ENCODE data around the gene MTERF4. TPM values are rescaled to one million over a fixed set of nuclear protein-coding genes. Genes with fewer than 3 reads are reported as not detected.

The MTERF4 gene
- total RNA-seq, 2 donors from 2014 or later, result 91.3 to 98.5 TPM

DNA sequence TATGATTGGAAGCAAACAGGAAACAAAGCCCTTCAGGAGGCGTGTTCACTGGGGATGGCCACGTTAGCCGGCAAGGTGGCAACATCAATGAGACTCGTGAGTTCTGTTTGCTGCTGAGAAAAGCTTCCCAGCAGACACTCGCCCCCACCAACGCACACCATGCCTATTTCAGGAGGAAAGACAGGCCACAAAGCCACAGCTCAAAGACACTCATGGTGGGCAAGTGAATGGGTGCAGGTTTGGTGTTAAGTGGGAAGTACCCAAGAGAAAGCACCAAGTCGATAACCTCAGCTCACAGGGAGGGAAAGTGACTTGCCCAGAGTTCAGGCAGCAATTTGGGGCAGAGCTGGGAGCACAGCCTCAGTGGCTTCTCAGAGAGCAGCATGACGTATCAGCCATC, 10.5 kb upstream of the MTERF4 start:
- no peak for TF ChIP-seq POLR2A (IDR thresholded peaks at IDR 0.05)
- TF ChIP-seq CTCF (IDR thresholded peaks at IDR 0.05), result no peak
- no peak for TF ChIP-seq POLR2AphosphoS5 (IDR thresholded peaks at IDR 0.05)
- Histone ChIP-seq H3K27ac (no peak overlapping the region), H3K27me3 (replicated peaks; ENCODE audit: insufficient read depth) (no peaks in the 10 kb centered on the region), H3K36me3 (no peaks in the 10 kb centered on the region), H3K4me1 (replicated peaks) (no peaks in the 10 kb centered on the region), H3K4me3 (no peak overlapping the region), H3K9me3 (no peaks in the 10 kb centered on the region)
- no peak for DNase-seq (ENCODE audit: low spot score)
- 83% methylated on average over 8 of the region's 8 CpGs for WGBS
- intact Hi-C loops (cut with DNase I), result no loop called here

DNA sequence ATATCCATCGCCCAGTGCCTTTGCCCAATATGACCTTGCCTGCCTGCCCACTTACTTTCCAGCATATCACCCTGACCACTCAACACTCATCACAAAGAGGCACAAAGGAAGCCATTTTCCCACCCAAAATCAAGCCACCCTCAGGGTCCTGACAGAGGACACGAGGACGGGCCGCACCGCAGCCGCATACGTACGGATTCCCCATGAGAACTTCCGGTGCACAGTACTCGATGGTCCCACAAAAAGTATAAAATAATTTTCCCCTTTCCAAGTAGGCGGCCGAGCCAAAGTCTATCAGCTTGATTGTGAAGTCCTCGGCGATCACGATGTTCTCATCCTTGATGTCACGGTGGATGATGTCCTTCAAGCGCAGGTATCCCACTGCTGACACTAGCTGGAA, 10.0 kb upstream of the MTERF4 start:
- H3K4me1 ChIP-seq (replicated peaks), result no peaks in the 10 kb centered on the region
- DNase-seq (ENCODE audit: low spot score), result no peak
- H3K9me3 ChIP-seq, result no peaks in the 10 kb centered on the region
- no peak overlapping the region for H3K27ac ChIP-seq
- no peak overlapping the region for H3K4me3 ChIP-seq
- TF ChIP-seq POLR2A (IDR thresholded peaks at IDR 0.05) (no peak), CTCF (IDR thresholded peaks at IDR 0.05) (no peak), POLR2AphosphoS5 (IDR thresholded peaks at IDR 0.05) (no peak)
- no peaks in the 10 kb centered on the region for H3K36me3 ChIP-seq
- no peaks in the 10 kb centered on the region for H3K27me3 ChIP-seq (replicated peaks; ENCODE audit: insufficient read depth)
- intact Hi-C loops (cut with DNase I), result no loop called here
- WGBS, result 97% methylated on average over 17 of the region's 17 CpGs

- WGBS, result 95% methylated on average over 9 of the region's 9 CpGs
- Histone ChIP-seq H3K27me3 (replicated peaks; ENCODE audit: insufficient read depth) (no peaks in the 10 kb centered on the region), H3K36me3 (no peaks in the 10 kb centered on the region), H3K27ac (no peak overlapping the region), H3K4me3 (no peak overlapping the region), H3K4me1 (replicated peaks) (no peaks in the 10 kb centered on the region), H3K9me3 (no peaks in the 10 kb centered on the region)
- no peak for DNase-seq (ENCODE audit: low spot score)
- TF ChIP-seq POLR2A (IDR thresholded peaks at IDR 0.05) (no peak), CTCF (IDR thresholded peaks at IDR 0.05) (no peak), POLR2AphosphoS5 (IDR thresholded peaks at IDR 0.05) (no peak)
- intact Hi-C loops (cut with DNase I), result no loop called here
Observed at GRCh38 chr2:241111440-241111805, 9.3 kb upstream of the MTERF4 start.

GRCh38 chr2:241110607-241111439, 8.7 kb upstream of the MTERF4 start:
- WGBS, result 92% methylated on average over 18 of the region's 19 CpGs
- no peaks in the 10 kb centered on the region for H3K4me1 ChIP-seq (replicated peaks)
- no peak overlapping the region for H3K4me3 ChIP-seq
- H3K36me3 ChIP-seq, result no peaks in the 10 kb centered on the region
- H3K27ac ChIP-seq, result no peak overlapping the region
- TF ChIP-seq POLR2A (IDR thresholded peaks at IDR 0.05), result no peak
- no peak for TF ChIP-seq POLR2AphosphoS5 (IDR thresholded peaks at IDR 0.05)
- intact Hi-C loops (cut with DNase I), result no loop called here
- DNase-seq (ENCODE audit: low spot score), result no peak
- no peaks in the 10 kb centered on the region for H3K9me3 ChIP-seq
- no peaks in the 10 kb centered on the region for H3K27me3 ChIP-seq (replicated peaks; ENCODE audit: insufficient read depth)

- DNase-seq (ENCODE audit: low spot score), result no peak
- TF ChIP-seq POLR2AphosphoS5 (IDR thresholded peaks at IDR 0.05) (no peak), POLR2A (IDR thresholded peaks at IDR 0.05) (no peak), CTCF (IDR thresholded peaks at IDR 0.05) (no peak)
- intact Hi-C loops (cut with DNase I), result no loop called here
- WGBS, result 94% methylated on average over 9 of the region's 9 CpGs
- no peaks in the 10 kb centered on the region for H3K27me3 ChIP-seq (replicated peaks; ENCODE audit: insufficient read depth)
- no peak overlapping the region for H3K27ac ChIP-seq
- H3K36me3 ChIP-seq, result no peaks in the 10 kb centered on the region
- no peaks in the 10 kb centered on the region for H3K4me1 ChIP-seq (replicated peaks)
- H3K9me3 ChIP-seq, result no peaks in the 10 kb centered on the region
- no peak overlapping the region for H3K4me3 ChIP-seq
Observed at GRCh38 chr2:241110089-241110606, 8.1 kb upstream of the MTERF4 start.

Measured in prostate gland (tissue), 2 donors.